A204.1 (cell line): ENCODE measurements around the gene SPCS1.
"Not testable (repeated sequence)": the region's sequence is repeated elsewhere in the genome, so short reads cannot be mapped to it uniquely, and the experiment has no call there.

Source experiments
- FAIRE-seq: peaks from 2 replicates; lab custom pipeline; 2012; peaks lifted over from hg19 to GRCh38; lab: Jason Lieb, UNC

The SPCS1 gene

GRCh38 chr3:52695798-52696671, 9.9 kb upstream of the SPCS1 start:
- FAIRE-seq: no peak

- FAIRE-seq: no peak
Observed at GRCh38 chr3:52696830-52697631, 8.9 kb upstream of the SPCS1 start.

GRCh38 chr3:52697632-52697965, 8.3 kb upstream of the SPCS1 start:
- no peak for FAIRE-seq

DNA sequence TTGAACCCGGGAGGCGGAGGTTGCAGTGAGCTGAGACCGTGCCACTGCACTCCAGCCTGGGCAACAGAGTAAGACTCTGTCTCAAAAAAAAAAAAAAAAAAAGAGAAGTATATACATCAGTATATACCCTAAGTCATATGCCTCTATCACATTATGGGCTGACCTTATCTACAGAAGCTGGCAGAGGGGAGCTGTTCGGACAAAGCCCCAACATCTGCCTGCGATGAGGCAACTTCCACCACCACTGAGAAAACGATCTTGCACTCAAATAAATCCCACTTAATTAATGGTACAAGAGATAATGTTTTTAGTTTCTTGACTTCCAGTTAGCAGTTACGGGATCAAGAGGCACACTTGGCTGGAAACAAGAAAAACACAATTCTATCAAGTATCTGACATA, 2.6 kb upstream of the SPCS1 start:
- FAIRE-seq: no peak

- FAIRE-seq: no peak
Observed at GRCh38 chr3:52704611-52705437, 1.1 kb upstream of the SPCS1 start.

DNA sequence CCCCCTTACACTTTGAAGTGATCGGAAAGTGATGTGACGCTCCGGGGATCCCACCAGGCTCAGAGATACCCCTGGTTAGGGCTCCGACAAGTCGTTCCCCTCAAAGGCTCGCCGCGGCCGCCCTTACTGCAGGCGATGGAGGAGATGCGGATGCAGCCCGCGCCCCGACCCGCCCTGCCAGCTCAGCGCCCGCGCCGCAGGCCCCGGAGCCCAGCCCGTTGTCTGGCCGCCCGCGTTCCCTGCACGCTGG, 543 bp upstream of the SPCS1 start:
- no peak for FAIRE-seq

DNA sequence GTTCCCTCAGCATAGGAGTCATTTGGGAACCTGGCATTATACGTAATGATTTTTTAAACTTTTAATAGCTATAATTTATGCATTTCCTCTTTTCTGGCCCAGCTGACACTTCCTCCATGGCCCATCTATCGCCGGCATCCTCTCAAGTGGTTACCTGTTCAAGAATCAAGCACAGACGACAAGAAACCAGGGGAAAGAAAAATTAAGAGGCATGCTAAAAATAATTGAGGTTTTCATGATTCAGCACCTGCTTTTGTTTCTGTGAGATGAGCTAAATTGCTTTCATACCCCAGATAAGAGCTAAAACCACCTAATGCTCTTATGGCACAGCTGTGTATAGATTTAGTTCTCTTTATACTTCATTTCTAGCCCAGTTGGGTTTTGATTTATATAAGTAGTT, 1.7 kb downstream of the SPCS1 start:
- no peak for FAIRE-seq

DNA sequence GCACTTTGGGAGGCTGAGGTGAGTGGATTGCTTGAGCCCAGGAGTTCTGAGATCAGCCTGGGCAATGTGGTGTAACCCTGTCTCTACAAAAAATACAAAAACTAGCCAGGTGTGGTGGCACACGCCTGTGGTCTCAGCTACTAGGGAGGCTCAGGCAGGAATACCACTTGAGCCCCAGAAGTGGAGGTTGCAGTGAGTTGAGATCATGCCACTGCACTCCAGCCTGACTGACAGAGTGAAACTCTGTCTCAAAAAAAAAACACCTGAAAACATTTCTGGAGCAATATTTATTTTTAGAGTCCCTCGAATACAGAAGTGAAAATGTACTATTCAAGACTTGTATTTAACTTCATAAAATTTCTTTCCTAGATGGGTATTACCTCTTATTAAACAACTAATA, 4.6 kb downstream of the SPCS1 start:
- no peak for FAIRE-seq

- FAIRE-seq: no peak
Observed at GRCh38 chr3:52712291-52713212, 6.6 kb downstream of the SPCS1 start.

DNA sequence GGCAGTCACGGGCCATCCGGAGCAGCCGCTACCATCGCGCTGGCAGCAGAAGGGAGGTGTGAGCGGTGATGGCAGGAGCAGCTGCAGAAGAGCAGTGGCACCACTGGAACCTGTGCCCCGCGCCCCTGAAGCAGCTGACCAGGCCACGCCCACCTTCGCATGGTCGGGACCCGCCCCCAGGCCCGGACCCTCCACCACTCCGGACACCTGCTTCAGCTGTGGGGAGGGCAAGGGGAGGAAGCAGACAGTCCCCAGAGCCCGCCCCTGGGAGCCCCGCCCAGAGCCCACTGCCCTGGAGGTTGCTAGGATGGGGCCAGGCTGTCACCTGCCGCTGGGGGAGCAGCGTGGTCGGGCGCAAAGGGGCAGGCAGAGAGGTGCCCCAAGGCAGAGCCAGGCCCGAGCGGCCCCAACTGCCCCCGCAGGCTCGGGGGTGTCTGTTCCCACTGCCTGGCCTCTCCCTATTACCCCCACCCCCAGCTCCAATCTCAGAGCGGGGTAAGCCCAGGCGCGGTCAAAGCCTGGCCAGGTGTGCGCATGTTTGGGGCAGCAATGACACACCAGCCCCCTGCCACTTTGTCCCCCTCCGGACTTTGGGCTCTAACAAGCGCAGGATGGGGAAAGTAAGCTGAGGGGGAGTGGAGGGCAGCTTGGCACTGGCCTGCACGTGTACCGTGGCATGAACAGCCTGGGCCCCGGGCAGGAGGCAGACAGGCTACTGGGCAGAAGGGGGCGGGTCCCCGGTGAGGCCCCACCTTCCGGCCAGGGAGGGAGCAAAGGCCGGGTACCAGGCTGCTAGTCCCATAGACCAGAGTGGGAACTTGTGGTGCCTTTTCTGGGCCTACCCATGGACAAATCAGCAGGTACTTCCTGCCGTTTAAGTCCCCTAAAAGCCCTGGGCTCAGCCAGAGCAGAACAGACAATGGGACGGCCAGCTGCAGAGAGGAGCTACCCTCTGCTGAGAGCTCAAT, 8.7 kb downstream of the SPCS1 start:
- FAIRE-seq: no peak

- FAIRE-seq: no peak
Observed at GRCh38 chr3:52715714-52716305, 9.9 kb downstream of the SPCS1 start.

DNA sequence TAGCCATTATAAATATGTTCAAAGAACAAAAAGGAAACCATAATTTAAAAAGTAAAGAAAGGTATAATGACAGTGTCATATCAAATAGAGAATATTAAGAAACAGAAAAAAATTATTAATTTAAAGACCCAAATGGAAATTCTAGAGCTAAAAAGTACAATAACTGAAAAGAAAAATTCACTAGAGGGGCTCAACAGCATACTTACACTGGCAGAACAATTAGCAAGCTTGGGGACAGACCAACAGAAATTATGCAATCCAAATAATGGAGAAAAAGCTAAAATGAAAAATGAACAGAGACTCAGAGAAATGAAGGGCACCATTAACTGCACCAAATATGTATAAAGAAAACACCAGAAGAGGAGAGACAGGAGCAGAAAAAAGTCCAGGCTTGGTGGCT, 13.7 kb downstream of the SPCS1 start:
- no peak for FAIRE-seq

- FAIRE-seq: no peak
Observed at GRCh38 chr3:52721002-52721729, 15.3 kb downstream of the SPCS1 start.

GRCh38 chr3:52721730-52722008, 15.8 kb downstream of the SPCS1 start:
- no peak for FAIRE-seq

DNA sequence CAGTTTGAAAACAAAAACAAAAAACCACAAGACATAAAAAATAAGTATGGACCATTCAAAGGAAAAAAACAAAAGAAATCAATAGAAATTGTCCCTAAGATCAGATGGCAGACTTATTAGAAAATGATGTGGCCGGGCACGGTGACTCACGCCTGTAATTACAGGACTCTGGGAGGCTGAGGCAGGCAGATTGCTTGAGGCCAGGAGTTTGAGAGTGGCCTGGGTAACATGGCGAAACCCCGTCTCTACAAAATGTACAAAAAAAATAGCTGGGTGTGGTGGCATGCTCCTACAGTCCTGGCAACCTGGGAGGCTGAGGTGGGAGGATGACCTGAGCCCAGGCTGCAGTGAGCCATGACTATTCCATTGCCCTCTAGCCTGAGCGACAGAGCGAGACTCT, 16.6 kb downstream of the SPCS1 start:
- FAIRE-seq: no peak

DNA sequence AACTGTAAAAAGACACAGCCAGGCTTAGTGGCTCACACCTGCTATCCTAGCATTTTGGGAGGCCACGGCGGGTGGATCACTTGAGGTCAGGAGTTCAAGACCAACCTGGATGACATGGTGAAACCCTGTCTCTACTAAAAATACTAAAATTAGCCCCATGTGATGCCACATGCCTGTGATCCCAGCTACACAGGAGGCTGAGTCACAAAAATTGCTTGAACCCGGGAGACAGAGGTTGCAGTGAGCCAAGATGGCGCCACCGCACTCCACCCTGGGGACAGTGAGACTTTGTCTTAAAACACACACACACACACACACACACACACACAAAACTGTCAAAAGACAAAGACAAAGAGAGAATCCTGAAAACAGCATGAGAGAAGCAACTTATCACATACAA, 18.0 kb downstream of the SPCS1 start:
- no peak for FAIRE-seq

GRCh38 chr3:52724511-52724910, 18.6 kb downstream of the SPCS1 start:
- no peak for FAIRE-seq

DNA sequence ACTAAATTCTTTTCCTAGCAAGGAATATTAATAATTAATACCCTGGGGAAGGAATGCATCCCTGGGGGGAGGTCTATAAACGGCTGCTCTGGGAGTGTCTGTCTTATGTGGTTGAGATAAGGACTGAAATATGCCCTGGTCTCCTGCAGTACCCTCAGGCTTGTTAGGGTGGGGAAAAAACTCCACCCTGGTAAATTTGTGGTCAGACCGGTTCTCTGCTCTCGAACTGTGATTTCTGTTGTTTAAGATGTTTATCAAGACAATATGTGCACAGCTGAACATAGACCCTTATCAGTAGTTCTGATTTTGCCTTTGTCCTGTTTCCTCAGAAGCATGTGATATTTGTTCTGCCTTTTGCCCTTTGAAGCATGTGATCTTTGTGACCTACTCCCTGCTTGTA, 22.8 kb downstream of the SPCS1 start:
- FAIRE-seq: not testable (repeated sequence)

DNA sequence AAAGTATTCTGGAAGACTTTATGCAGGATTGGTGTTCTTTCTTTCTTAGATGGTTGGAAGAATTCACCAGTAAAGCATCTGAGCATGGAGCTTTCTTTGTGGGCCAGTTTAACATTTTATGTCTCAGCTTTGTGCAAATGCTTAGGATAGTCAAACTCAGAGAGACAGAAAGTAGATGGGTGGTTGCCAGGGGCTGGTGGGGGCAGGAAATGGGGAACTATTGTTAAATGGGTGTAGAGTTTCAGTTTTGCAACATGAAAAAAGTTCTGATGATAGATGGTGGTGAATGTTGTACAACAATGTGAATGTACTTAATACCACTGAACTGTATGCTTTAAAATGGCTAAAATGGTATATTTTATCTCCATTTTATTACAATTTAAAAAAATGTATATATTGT, 24.8 kb downstream of the SPCS1 start:
- FAIRE-seq: no peak

- no peak for FAIRE-seq
Observed at GRCh38 chr3:52731590-52731989, 25.7 kb downstream of the SPCS1 start.
